ENCODE measurements around the gene C12orf43. TPM values are rescaled to one million over a fixed set of nuclear protein-coding genes. Genes with fewer than 3 reads are reported as not detected.

The C12orf43 gene
- total and polyA plus RNA-seq, 2 of the 4 experiments (the other 2 are of a cell fraction), result 12.5 to 13.5 TPM

GRCh38 chr12:120981407-120981941, 34.8 kb downstream of the C12orf43 start:
- Histone ChIP-seq H3K4me3 (ENCODE audit: insufficient read depth, low read depth, low read length) (no peak overlapping the region), H4K20me1 (ENCODE audit: insufficient read depth, low read length) (no peaks in the 10 kb centered on the region), H3K23ac (ENCODE audit: low read depth, low read length) (no peak overlapping the region), H3K27me3 (ENCODE audit: control insufficient read depth, insufficient read depth, low read length) (peaks cover 13% of the 10 kb centered on the region), H2BK5ac (ENCODE audit: low read depth, low read length, poor library complexity, severe bottlenecking) (no peak overlapping the region), H4K91ac (ENCODE audit: insufficient read depth, low read depth, low read length) (no peak overlapping the region), H3K18ac (ENCODE audit: low read depth, low read length) (no peak overlapping the region), H2BK20ac (ENCODE audit: low read depth, low read length) (no peak overlapping the region), H3K4me1 (ENCODE audit: control insufficient read depth, insufficient read depth, low read length) (no peaks in the 10 kb centered on the region), H2BK15ac (ENCODE audit: low read depth, low read length) (no peak overlapping the region), H3K79me1 (ENCODE audit: low read depth in 1 of 2, low read length in 2 of 2) (no peaks in the 10 kb centered on the region), H3K56ac (ENCODE audit: extremely low read depth, insufficient read depth, low read length) (no peak overlapping the region), H3K4ac (ENCODE audit: low read depth, low read length) (no peak overlapping the region), H3K9me3 (ENCODE audit: control insufficient read depth, insufficient read depth, low read length) (no peaks in the 10 kb centered on the region; the same call in 1 of the 2 replicates), H4K5ac (ENCODE audit: low read depth, low read length) (no peak overlapping the region), H3K27ac (ENCODE audit: insufficient read depth, low read length) (no peak overlapping the region), H3K36me3 (ENCODE audit: control insufficient read depth, insufficient read depth, low read length) (no peaks in the 10 kb centered on the region), H3K9ac (ENCODE audit: low read depth, low read length) (no peak overlapping the region), H2AK5ac (ENCODE audit: low read depth, low read length) (no peak overlapping the region), H4K8ac (ENCODE audit: low read depth in 2 of 2, low read length in 2 of 2) (no peak overlapping the region), H2AFZ (replicated peaks; ENCODE audit: low read length, poor library complexity) (no peak overlapping the region), H2AK9ac (replicated peaks; ENCODE audit: low read depth, low read length, poor library complexity) (no peak overlapping the region), H3K14ac (replicated peaks; ENCODE audit: low read depth, low read length) (no peak overlapping the region), H2BK120ac (ENCODE audit: low read depth, low read length) (no peak overlapping the region), H3K4me2 (ENCODE audit: low read depth, low read length) (no peak overlapping the region), H3K9me1 (ENCODE audit: insufficient read depth, low read length) (no peaks in the 10 kb centered on the region)
- WGBS, 2 experiments (ENCODE audit: extremely low coverage in 2 of 2, insufficient read length in 1 of 2), result 70% methylated on average over 4 of the region's 6 CpGs; no CpG with 5 or more reads in 1 of the 2 experiments
- no TSS peak for BruUV-seq (replicated peaks)
- intact Hi-C loops (cut with micrococcal nuclease) (no loop called here), in situ Hi-C loops (cut with MboI; ENCODE audit: low sequenced_read_pairs) (no loop called here), dilution Hi-C loops (cut with HindIII; ENCODE audit: low sequenced_read_pairs, unreplicated experiment) (no loop called here)
- POLR2A ChIA-PET (ENCODE audit: unreplicated experiment), result no interaction called here
- DNase-seq (no peak), ATAC-seq (ENCODE audit: low read depth) (no peak)
- TF ChIP-seq USF2 (IDR thresholded peaks at IDR 0.05; ENCODE audit: low read depth, low read length) (no peak), CEBPB (IDR thresholded peaks at IDR 0.05; ENCODE audit: low read depth, low read length) (no peak), BHLHE40 (IDR thresholded peaks at IDR 0.05; ENCODE audit: low read depth, low read length) (no peak), MAZ (IDR thresholded peaks at IDR 0.05; ENCODE audit: borderline replicate concordance, low read depth, low read length) (no peak), RCOR1 (IDR thresholded peaks at IDR 0.05; ENCODE audit: insufficient replicate concordance, low read length) (no peak), MAFK (IDR thresholded peaks at IDR 0.05; ENCODE audit: low read depth, low read length) (no peak), POLR2A (IDR thresholded peaks at IDR 0.05; ENCODE audit: low read depth, low read length) (no peak), CHD1 (IDR thresholded peaks at IDR 0.05; ENCODE audit: low read depth, low read length) (no peak), FOS (IDR thresholded peaks at IDR 0.05; ENCODE audit: low read depth, low read length) (no peak), CTCF (conservative IDR thresholded peaks at IDR 0.05; ENCODE audit: low read depth, low read length) (no peak), MXI1 (IDR thresholded peaks at IDR 0.05; ENCODE audit: borderline replicate concordance, low read depth, low read length) (no peak), SMC3 (IDR thresholded peaks at IDR 0.05; ENCODE audit: low read depth, low read length) (no peak), RFX5 (IDR thresholded peaks at IDR 0.05; ENCODE audit: low read depth, low read length) (no peak), RAD21 (IDR thresholded peaks at IDR 0.05; ENCODE audit: low read length) (no peak), ELK1 (IDR thresholded peaks at IDR 0.05; ENCODE audit: borderline replicate concordance, low read depth, low read length) (no peak), NFE2L2 (IDR thresholded peaks at IDR 0.05; ENCODE audit: low read depth, low read length) (no peak)
- CTCF ChIA-PET, result interaction anchor here (0.6 kb wide), 1 partner anchor 10 kb away, joined by 3 read pairs; no protein-coding TSS in a partner anchor
